ENCODE results near the gene GPR143.

- TF ChIP-seq CTCF (IDR thresholded peaks at IDR 0.05) (no peak), POLR2A (IDR thresholded peaks at IDR 0.05) (no peak)
Observed at GRCh38 chrX:9765072-9765736, 443 bp downstream of the GPR143 start.

Measured in adrenal gland (tissue), 5 donors.